Kidney epithelial cell (primary cell): ENCODE measurements around the gene PPP4C. TPM values are rescaled to one million over a fixed set of nuclear protein-coding genes. Genes with fewer than 3 reads are reported as not detected.

ENCODE experiments used
- DNase-seq: peaks from one replicate; pipeline ENCODE4 v3.0.0-alpha.2; 2010; ENCODE audit warnings: low read depth
- H3K27me3 ChIP-seq: 2 replicates; pipeline ENCODE4 v1.6.0; 2011; ENCODE audit warnings: low read length; ENCODE audit not compliant: control insufficient read depth, insufficient read depth
- H3K36me3 ChIP-seq: 2 replicates; pipeline ENCODE4 v1.5.1; 2011; ENCODE audit warnings: low read length; ENCODE audit not compliant: control insufficient read depth, insufficient read depth
- H3K4me3 ChIP-seq: 2 replicates; pipeline ENCODE4 v1.5.1; 2011; ENCODE audit warnings: low read depth, mild to moderate bottlenecking, control low read depth, low read length
- CTCF ChIP-seq: IDR thresholded peaks from 2 replicates; pipeline ENCODE4 v1.5.1; 2011; ENCODE audit warnings: mild to moderate bottlenecking, moderate library complexity, low read length, control low read depth, inconsistent platforms; ENCODE audit not compliant: insufficient read depth, poor library complexity, severe bottlenecking
- total RNA-seq: library from RNA; depleted of rRNA; stranded (reverse); fragments of >200 nt; gene quantifications from 2 replicates; pipeline ENCODE4 v1.2.3, GENCODE V29; 2015

PPP4C gene
- total RNA-seq, 1 donor from 2014 or later, result 126 TPM

GRCh38 chr16:30115238-30115637, 39.4 kb downstream of the PPP4C start:
- no peaks in the 10 kb centered on the region for H3K36me3 ChIP-seq
- no peak for DNase-seq
- TF ChIP-seq CTCF, result no peak
- no peaks in the 10 kb centered on the region for H3K27me3 ChIP-seq
- H3K4me3 ChIP-seq, result no peak overlapping the region

- no peak for TF ChIP-seq CTCF
- no peaks in the 10 kb centered on the region for H3K36me3 ChIP-seq
- DNase-seq, result no peak
- no peak overlapping the region for H3K4me3 ChIP-seq
- H3K27me3 ChIP-seq, result no peaks in the 10 kb centered on the region
These were observed 40.8 kb downstream of the PPP4C start for GRCh38 chr16:30116291-30117207.

GRCh38 chr16:30117768-30118167, 42.0 kb downstream of the PPP4C start:
- H3K4me3 ChIP-seq, result no peak overlapping the region
- no peak for TF ChIP-seq CTCF
- DNase-seq, result no peak
- no peaks in the 10 kb centered on the region for H3K36me3 ChIP-seq
- H3K27me3 ChIP-seq, result no peaks in the 10 kb centered on the region

GRCh38 chr16:30119428-30119827, 43.6 kb downstream of the PPP4C start:
- Histone ChIP-seq H3K27me3 (no peaks in the 10 kb centered on the region), H3K36me3 (no peaks in the 10 kb centered on the region), H3K4me3 (no peak overlapping the region)
- TF ChIP-seq CTCF, result no peak
- DNase-seq, result no peak

GRCh38 chr16:30120340-30121105, 44.7 kb downstream of the PPP4C start:
- TF ChIP-seq CTCF, result no peak
- Histone ChIP-seq H3K36me3 (no peaks in the 10 kb centered on the region), H3K4me3 (no peak overlapping the region), H3K27me3 (no peaks in the 10 kb centered on the region)
- no peak for DNase-seq
